Measurements from ENCODE around the gene DGKB. TPM values are rescaled to one million over a fixed set of nuclear protein-coding genes. Genes with fewer than 3 reads are reported as not detected.
"Not testable (repeated sequence)": the region's sequence is repeated elsewhere in the genome, so short reads cannot be mapped to it uniquely, and the experiment has no call there.

The DGKB gene
- total RNA-seq, 1 donor from 2014 or later, result not detected

DNA sequence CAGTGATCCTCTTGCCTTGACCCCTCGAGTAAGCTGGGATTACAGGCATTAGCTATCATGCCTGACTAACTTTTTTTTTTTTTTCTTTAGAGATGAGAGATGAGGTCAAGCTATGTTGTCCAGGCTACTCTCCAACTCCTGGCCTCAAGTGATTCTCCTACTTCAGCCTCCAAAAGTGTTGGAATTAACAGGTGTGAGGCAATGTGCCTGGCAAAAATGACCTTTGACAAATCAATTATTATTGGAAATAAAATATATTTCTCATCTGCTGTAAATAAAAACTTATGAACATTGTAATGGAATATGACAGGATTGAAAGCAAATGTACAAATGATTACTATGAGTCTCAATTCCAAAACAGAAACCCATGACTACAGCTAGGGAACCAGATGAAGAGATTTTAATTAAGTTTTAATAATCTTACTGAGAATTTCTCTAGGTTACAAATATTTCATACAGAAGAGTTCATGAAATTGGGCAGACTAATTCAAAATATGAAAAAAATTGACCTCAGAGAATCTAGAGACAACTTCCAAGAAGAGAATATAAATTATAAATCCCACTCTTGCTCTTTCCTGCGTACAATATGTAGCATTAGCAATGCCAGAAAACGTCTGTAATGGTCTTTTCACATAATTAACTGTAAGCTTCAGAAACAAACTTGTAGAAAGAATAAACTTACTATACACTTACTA is 414.7 kb downstream of the DGKB start:
- no peak overlapping the region for H3K4me3 ChIP-seq
- intact Hi-C loops (cut with DNase I), result no loop called here
- no peaks in the 10 kb centered on the region for H3K4me1 ChIP-seq
- H3K9me3 ChIP-seq, result no peaks in the 10 kb centered on the region
- no peak overlapping the region for H3K27ac ChIP-seq
- no peak for DNase-seq
- ATAC-seq, result no peak
- no peaks in the 10 kb centered on the region for H3K36me3 ChIP-seq
- H3K27me3 ChIP-seq, result no peaks in the 10 kb centered on the region
- TF ChIP-seq, protein P1, sequence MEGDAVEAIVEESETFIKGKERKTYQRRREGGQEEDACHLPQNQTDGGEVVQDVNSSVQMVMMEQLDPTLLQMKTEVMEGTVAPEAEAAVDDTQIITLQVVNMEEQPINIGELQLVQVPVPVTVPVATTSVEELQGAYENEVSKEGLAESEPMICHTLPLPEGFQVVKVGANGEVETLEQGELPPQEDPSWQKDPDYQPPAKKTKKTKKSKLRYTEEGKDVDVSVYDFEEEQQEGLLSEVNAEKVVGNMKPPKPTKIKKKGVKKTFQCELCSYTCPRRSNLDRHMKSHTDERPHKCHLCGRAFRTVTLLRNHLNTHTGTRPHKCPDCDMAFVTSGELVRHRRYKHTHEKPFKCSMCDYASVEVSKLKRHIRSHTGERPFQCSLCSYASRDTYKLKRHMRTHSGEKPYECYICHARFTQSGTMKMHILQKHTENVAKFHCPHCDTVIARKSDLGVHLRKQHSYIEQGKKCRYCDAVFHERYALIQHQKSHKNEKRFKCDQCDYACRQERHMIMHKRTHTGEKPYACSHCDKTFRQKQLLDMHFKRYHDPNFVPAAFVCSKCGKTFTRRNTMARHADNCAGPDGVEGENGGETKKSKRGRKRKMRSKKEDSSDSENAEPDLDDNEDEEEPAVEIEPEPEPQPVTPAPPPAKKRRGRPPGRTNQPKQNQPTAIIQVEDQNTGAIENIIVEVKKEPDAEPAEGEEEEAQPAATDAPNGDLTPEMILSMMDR (IDR thresholded peaks at IDR 0.05), result no peak

DNA sequence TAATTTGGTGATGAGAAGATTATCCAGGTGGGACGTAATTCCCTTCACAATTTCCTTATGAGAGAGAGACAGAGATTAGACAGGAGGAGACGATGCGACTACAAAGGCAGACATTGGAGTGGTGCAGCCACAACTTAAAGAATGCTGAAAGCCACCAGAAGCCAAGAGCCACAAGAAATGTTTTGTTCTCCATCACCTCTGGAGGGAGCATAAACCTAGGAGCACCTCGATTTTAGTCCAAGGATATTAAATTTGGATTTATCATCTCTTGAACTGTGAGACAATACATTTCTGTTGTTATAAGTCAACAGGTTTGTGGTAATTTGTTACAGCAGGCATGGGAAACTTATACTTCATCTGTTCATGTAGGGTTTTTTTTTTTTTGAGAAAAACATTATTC is 418.9 kb downstream of the DGKB start:
- no peaks in the 10 kb centered on the region for H3K9me3 ChIP-seq

DNA sequence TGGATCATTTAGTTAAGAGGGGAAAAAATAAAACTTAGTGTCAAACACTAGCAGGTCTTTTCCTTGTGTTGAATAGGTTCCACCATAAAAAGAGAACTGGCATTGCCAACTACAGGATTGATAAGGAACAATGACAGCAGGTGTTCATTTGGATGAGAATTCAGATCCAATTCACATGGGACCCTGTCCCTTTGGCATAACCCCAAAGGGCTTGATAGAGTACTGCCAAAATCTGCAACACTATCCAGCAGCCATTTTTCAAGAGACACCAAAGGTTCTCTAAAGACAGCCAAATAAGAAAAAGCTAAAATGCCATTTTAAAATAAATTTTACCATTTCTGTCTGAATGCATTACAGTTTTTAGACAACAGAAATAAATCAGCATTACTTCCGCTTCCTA is 422.3 kb downstream of the DGKB start:
- Histone ChIP-seq H3K36me3 (no peaks in the 10 kb centered on the region), H3K9me3 (no peaks in the 10 kb centered on the region), H3K4me3 (no peak overlapping the region), H3K4me1 (no peaks in the 10 kb centered on the region), H3K27me3 (no peaks in the 10 kb centered on the region), H3K27ac (no peak overlapping the region)
- intact Hi-C loops (cut with DNase I), result no loop called here
- TF ChIP-seq, protein P1 (IDR thresholded peaks at IDR 0.05), result no peak
- no peak for ATAC-seq
- DNase-seq, result no peak

More for the DNA sequence above, 418.9 kb downstream of the DGKB start:
- intact Hi-C loops (cut with DNase I), result no loop called here
- H3K4me3 ChIP-seq, result no peak overlapping the region
- no peaks in the 10 kb centered on the region for H3K4me1 ChIP-seq
- H3K27ac ChIP-seq, result no peak overlapping the region
- H3K27me3 ChIP-seq, result no peaks in the 10 kb centered on the region
- no peaks in the 10 kb centered on the region for H3K36me3 ChIP-seq
- DNase-seq, result no peak
- no peak for ATAC-seq
- TF ChIP-seq, protein P1 (IDR thresholded peaks at IDR 0.05), result no peak

DNA sequence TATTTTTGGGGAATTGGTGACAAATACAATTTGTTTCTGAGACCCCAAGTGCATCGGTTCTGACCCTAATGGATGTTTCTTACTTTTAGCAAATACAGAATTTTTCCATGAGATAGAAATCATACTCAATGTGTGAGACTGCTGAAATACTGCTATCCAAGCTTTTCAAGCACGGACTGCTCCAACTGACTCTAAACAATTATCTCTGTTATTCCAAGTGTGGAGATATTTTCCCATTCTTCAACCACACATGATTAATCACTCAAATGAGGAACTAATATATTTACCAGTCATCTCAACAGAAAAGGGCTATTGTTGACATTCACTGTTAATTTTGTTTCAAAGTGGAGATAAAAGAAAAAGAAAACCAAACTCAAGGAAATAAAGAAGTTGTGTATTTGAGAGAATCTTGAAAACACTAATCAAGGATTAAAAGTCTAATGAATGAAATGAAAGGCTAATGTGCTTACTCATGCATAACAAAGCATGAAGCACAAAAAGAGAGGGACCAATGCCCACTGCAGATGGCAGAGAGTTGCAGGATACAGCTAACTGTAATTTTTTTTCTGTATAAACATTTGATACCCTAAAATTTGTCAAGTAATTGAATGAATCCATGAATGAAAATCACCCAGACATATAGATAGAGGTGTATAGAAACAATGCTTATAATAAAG is 423.6 kb downstream of the DGKB start:
- no peak for ATAC-seq
- Histone ChIP-seq H3K27me3 (no peaks in the 10 kb centered on the region), H3K9me3 (no peaks in the 10 kb centered on the region), H3K4me1 (no peaks in the 10 kb centered on the region), H3K36me3 (no peaks in the 10 kb centered on the region), H3K4me3 (no peak overlapping the region), H3K27ac (no peak overlapping the region)
- no peak for DNase-seq
- intact Hi-C loops (cut with DNase I), result no loop called here
- TF ChIP-seq, protein P1 (IDR thresholded peaks at IDR 0.05), result no peak

DNA sequence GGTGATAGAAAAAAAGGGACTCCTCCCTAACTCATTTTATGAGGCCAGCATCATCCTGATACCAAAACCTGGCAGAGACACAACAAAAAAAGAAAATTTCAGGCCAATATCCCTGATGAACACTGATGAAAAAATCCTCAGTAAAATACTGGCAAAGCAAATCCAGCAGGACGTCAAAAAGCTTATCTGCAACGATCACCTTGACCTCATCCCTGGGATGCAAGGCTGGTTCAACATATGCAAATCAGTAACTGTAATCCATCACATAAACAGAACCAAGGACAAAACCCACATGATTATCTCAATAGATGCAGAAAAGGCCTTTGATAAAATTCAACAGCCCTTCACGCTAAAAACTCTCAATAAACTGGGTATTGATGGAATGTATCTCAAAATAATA is 440.8 kb downstream of the DGKB start:
- intact Hi-C loops (cut with DNase I); DNase-seq; H3K36me3 ChIP-seq; H3K27me3 ChIP-seq; ATAC-seq; H3K9me3 ChIP-seq; H3K4me3 ChIP-seq; H3K27ac ChIP-seq; H3K4me1 ChIP-seq: not testable (repeated sequence)

DNA sequence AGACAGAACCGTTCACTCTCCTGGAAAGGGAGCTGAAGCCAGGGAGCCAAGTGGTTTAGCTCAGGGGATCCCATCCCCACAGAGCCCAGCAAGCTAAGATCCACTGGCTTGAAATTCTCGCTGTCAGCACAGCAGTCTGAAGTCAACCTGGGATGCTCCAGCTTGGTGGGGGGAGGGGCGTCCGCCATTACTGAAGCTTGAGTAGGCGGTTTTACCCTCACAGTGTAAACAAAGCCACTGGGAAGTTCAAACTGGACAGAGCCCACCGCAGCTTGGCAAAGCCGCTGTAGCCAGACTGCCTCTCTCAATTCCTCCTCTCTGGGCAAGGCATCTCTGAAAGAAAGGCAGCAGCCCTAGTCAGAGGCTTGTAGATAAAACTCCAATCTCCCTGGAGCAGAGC is 443.7 kb downstream of the DGKB start:
- H3K4me3 ChIP-seq, H3K27ac ChIP-seq, H3K9me3 ChIP-seq, H3K27me3 ChIP-seq, ATAC-seq, H3K36me3 ChIP-seq, H3K4me1 ChIP-seq: not testable (repeated sequence)
- peak; percentile 53 for DNase-seq
- intact Hi-C loops (cut with DNase I), result loop anchor here (10.0 kb wide), 1 partner anchor 1174 kb away; no protein-coding TSS in a partner anchor

All from upper lobe of right lung (tissue), 1 donor.